Measurements from ENCODE around the gene PHF21A. TPM values are rescaled to one million over a fixed set of nuclear protein-coding genes. Genes with fewer than 3 reads are reported as not detected.

PHF21A gene
- 10 to 100 TPM; 50.0 to 88.5 (median 56.6) TPM for total RNA-seq
- 1 to 10 TPM; 7.2 to 7.8 TPM for polyA plus RNA-seq
- 41.1 reads per million, percentile 67 among the genes with 10 or more reads in this experiment for total RNA-seq

DNA sequence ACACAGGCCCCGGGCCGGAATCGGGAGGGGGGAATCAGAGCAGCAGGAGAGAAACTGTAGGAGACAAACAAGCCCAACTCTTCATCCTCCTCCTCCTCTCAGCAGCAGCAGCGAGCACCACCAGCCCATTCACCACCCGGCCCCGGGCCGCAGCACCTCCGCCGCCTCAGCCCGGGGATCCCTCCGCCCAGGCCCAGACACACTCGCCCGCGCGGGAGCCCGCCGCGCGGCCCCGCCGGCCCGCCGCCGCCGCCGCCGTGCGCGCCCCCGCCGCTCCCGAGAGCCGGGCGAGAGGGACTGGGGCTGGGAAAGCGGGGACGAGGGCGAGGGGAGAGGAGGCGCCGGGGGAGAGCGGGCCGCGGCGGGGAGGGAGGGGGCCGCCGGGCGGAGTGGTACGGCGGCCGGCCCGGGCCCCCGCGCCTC is at the start of gene PHF21A:
TSS of gene PHF21A (minus strand) at position 154 of the 423 bp plus-strand sequence. CDS start 37,235 bp downstream, outside the sequence.
- H3K4me3 ChIP-seq (ENCODE audit: low read length), result peak within 1 kb of the TSS; percentile 79
- Mint-ChIP-seq H3K4me1 (peaks cover 25 to 41% (median 34%) of the 10 kb centered on the region in 7 donors), H3K27me3 (no peaks in the 10 kb centered on the region), H3K36me3 (peaks cover 0 to 6% (median 0%) of the 10 kb centered on the region in 5 donors), H3K9me3 (peaks cover 0 to 9% (median 0%) of the 10 kb centered on the region in 11 donors), H3K4me3 (peak within 1 kb of the TSS; percentile 92 to 95 (median 94)), H3K27ac (peak within 1 kb of the TSS; percentile 89 to 99 (median 95))
- ChIA-PET CTCF (no interaction called here), POLR2A (interaction anchor here (0.7 to 1.0 kb wide), 5 partner anchors 9 to 210 kb away, joined by 3 to 7 read pairs (median 3); no protein-coding TSS in a partner anchor)
- H3K27me3 ChIP-seq (ENCODE audit: control insufficient read depth in 2 of 2, insufficient read depth in 2 of 2, low read length in 2 of 2), result no peaks in the 10 kb centered on the region
- H3K36me3 ChIP-seq (ENCODE audit: control insufficient read depth in 2 of 3, insufficient read depth in 3 of 3, low read length in 3 of 3), result no peaks in the 10 kb centered on the region
- ATAC-seq, result peak; percentile 87
- intact Hi-C loops (cut with micrococcal nuclease), result loop anchor here (1.0 to 10.0 kb wide), 17 partner anchors 8 to 1646 kb away; partner anchors contain the start of genes DGKZ (in 2 of the 2), SLC35C1 (in 2 of the 2), AMBRA1 (in 1 of the 2) and ARFGAP2 (in 1 of the 2)
- DNase-seq, result peak; percentile 84 to 92 (median 89)
- H3K9me3 ChIP-seq (ENCODE audit: control insufficient read depth in 2 of 3, low read length in 3 of 3), result no peaks in the 10 kb centered on the region
- H3K27ac ChIP-seq (ENCODE audit: low read depth, low read length), result peak within 1 kb of the TSS; percentile 80
- peaks cover 18 to 23% of the 10 kb centered on the region in 2 donors for H3K4me1 ChIP-seq (ENCODE audit: control insufficient read depth in 2 of 2, insufficient read depth in 2 of 2, low read length in 2 of 2)

DNA sequence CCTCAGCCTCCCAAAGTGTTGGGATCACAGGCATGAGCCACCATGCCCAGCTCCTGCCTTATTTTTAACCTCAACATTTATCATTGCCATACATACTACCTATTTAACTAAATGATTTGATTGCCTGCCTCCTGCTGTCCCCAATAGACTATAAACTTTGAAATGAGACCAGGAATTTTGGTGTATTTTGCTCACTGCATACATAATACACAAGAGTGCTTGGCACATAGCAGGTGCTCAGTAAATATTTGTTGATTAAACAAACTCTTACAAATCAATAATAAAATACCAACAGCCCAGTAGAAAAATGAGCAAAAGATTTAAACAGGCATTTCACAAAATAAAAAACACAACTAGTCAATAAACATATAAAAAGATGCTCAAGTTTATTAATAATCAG is 49.5 kb upstream of the PHF21A start:
- no peak overlapping the region for H3K27ac Mint-ChIP-seq
- H3K27me3 Mint-ChIP-seq, result peaks cover 35 to 43% (median 39%) of the 10 kb centered on the region in 5 donors
- H3K36me3 Mint-ChIP-seq, result no peaks in the 10 kb centered on the region
- peaks cover 0 to 2% (median 0%) of the 10 kb centered on the region in 7 donors for H3K4me1 Mint-ChIP-seq
- H3K27me3 ChIP-seq (ENCODE audit: control insufficient read depth in 2 of 2, insufficient read depth in 2 of 2, low read length in 2 of 2), result no peaks in the 10 kb centered on the region
- no peaks in the 10 kb centered on the region for H3K36me3 ChIP-seq (ENCODE audit: control insufficient read depth in 2 of 3, insufficient read depth in 3 of 3, low read length in 3 of 3)
- peaks cover 0 to 1% (median 0%) of the 10 kb centered on the region in 11 donors for H3K9me3 Mint-ChIP-seq
- H3K27ac ChIP-seq (ENCODE audit: low read depth, low read length), result no peak overlapping the region
- H3K4me1 ChIP-seq (ENCODE audit: control insufficient read depth in 2 of 2, insufficient read depth in 2 of 2, low read length in 2 of 2), result no peaks in the 10 kb centered on the region
- ChIA-PET CTCF (no interaction called here), POLR2A (no interaction called here)
- no peak overlapping the region for H3K4me3 Mint-ChIP-seq
- no peak overlapping the region for H3K4me3 ChIP-seq (ENCODE audit: low read length)
- intact Hi-C loops (cut with micrococcal nuclease), result no loop called here
- DNase-seq (no peak), ATAC-seq (no peak)
- no peaks in the 10 kb centered on the region for H3K9me3 ChIP-seq (ENCODE audit: control insufficient read depth in 2 of 3, low read length in 3 of 3)

DNA sequence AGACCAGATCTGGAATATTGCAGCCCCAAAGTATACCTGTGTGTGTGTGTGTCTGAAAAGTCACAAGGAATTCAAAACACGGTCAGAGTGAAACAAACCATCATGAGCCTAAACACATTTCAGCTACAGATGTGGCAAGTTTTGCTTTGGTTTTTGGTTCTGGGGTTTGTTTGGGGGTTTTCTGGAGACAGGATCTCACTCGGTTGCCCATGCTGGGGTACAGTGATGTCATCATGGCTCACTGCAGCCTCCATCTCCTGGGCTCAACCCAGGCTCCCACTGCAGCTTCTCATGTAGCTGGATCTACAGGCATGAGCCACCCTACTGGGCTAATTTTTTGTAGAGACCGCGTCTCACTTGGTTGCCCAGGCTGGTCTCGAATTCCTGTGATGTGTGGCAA is 41.4 kb upstream of the PHF21A start:
- Mint-ChIP-seq H3K27ac (no peak overlapping the region), H3K27me3 (peaks cover 39 to 55% (median 46%) of the 10 kb centered on the region in 5 donors), H3K9me3 (peaks cover 0 to 3% (median 0%) of the 10 kb centered on the region in 11 donors), H3K4me1 (no peaks in the 10 kb centered on the region), H3K36me3 (peaks cover 0 to 6% (median 0%) of the 10 kb centered on the region in 5 donors), H3K4me3 (no peak overlapping the region)
- no peaks in the 10 kb centered on the region for H3K4me1 ChIP-seq (ENCODE audit: control insufficient read depth in 2 of 2, insufficient read depth in 2 of 2, low read length in 2 of 2)
- no peaks in the 10 kb centered on the region for H3K9me3 ChIP-seq (ENCODE audit: control insufficient read depth in 2 of 3, low read length in 3 of 3)
- POLR2A ChIA-PET, result no interaction called here
- peaks cover 0 to 3% of the 10 kb centered on the region in 2 donors for H3K27me3 ChIP-seq (ENCODE audit: control insufficient read depth in 2 of 2, insufficient read depth in 2 of 2, low read length in 2 of 2)
- CTCF ChIA-PET, result no interaction called here
- no peak overlapping the region for H3K4me3 ChIP-seq (ENCODE audit: low read length)
- H3K36me3 ChIP-seq (ENCODE audit: control insufficient read depth in 2 of 3, insufficient read depth in 3 of 3, low read length in 3 of 3), result no peaks in the 10 kb centered on the region
- DNase-seq (no peak), ATAC-seq (no peak)
- intact Hi-C loops (cut with micrococcal nuclease), result no loop called here
- no peak overlapping the region for H3K27ac ChIP-seq (ENCODE audit: low read depth, low read length)

DNA sequence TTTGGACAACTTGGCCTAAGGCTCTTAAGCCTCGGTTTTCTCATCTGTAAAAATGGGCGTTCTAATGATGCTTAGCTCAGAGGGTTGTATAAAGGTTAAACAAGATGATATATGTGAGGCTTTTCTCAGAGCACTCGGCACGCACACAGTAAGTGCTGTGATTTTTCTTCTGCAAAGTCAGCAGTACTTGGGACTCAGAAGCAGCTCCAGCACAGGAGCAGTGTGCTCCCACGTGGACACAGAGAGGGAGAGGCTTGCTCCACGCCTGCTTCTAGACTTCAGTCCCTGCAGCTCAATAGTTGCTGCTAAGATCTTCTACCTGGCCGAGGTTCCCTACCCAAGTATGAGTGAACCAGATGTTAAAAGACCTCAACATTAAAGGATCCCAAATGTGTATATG is 39.9 kb upstream of the PHF21A start:
- Histone ChIP-seq H3K4me3 (ENCODE audit: low read length) (no peak overlapping the region), H3K27ac (ENCODE audit: low read depth, low read length) (no peak overlapping the region), H3K4me1 (ENCODE audit: control insufficient read depth in 2 of 2, insufficient read depth in 2 of 2, low read length in 2 of 2) (no peaks in the 10 kb centered on the region), H3K9me3 (ENCODE audit: control insufficient read depth in 2 of 3, low read length in 3 of 3) (no peaks in the 10 kb centered on the region), H3K27me3 (ENCODE audit: control insufficient read depth in 2 of 2, insufficient read depth in 2 of 2, low read length in 2 of 2) (peaks cover 0 to 3% of the 10 kb centered on the region in 2 donors), H3K36me3 (ENCODE audit: control insufficient read depth in 2 of 3, insufficient read depth in 3 of 3, low read length in 3 of 3) (no peaks in the 10 kb centered on the region)
- peaks cover 0 to 6% (median 0%) of the 10 kb centered on the region in 5 donors for H3K36me3 Mint-ChIP-seq
- intact Hi-C loops (cut with micrococcal nuclease), result no loop called here
- DNase-seq (no peak), ATAC-seq (no peak)
- H3K9me3 Mint-ChIP-seq, result peaks cover 0 to 2% (median 0%) of the 10 kb centered on the region in 11 donors
- H3K27me3 Mint-ChIP-seq, result peaks cover 34 to 48% (median 41%) of the 10 kb centered on the region in 5 donors
- no peaks in the 10 kb centered on the region for H3K4me1 Mint-ChIP-seq
- POLR2A ChIA-PET, result no interaction called here
- no peak overlapping the region for H3K4me3 Mint-ChIP-seq
- CTCF ChIA-PET, result interaction anchor here (0.6 to 1.1 kb wide), 2 partner anchors 155 to 204 kb away, joined by 3 read pairs; no protein-coding TSS in a partner anchor
- H3K27ac Mint-ChIP-seq, result no peak overlapping the region

DNA sequence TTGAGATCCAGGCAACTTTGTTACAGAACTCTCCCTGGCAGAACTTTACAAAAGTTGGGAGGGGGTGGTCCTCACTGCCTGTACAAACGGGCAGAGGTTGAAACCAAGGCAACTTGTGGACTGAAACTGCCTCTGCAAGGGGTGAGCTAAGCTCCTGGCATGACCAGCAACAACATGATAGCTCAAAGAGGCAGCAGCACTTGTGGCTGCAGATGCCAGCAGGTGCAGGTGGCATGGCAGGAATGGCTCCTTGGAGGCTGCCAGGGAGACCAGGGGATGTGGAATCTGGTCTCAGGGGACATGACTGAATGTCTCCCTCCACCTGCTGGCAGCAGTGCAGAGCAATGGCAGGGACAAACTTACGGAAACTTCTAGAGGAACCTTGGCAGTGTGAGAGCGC is 38.8 kb upstream of the PHF21A start:
- H3K4me1 Mint-ChIP-seq, result no peaks in the 10 kb centered on the region
- H3K27me3 Mint-ChIP-seq, result peaks cover 34 to 40% (median 39%) of the 10 kb centered on the region in 5 donors
- H3K36me3 Mint-ChIP-seq, result peaks cover 0 to 6% (median 0%) of the 10 kb centered on the region in 5 donors

DNA sequence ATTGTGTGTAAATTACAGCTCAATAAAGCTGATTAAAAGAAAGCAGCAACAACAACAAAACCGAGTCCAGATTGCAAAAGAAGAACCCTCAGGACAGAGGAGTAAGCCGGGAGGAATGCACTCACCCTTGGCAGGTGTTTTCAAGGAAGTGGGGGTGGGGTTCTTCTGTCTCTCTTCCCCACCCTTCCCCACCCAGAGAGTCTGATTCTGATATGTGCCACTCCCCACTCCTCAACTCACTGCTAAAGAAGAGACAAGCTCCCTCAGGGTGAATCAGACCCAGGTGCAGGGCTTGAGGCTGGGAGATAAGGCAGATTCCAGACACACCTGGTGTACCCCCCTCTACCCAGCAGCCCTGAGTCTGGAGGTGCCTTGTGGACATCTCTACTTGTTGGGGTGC is 38.4 kb upstream of the PHF21A start:
- ATAC-seq (no peak), DNase-seq (no peak)
- H3K27ac ChIP-seq (ENCODE audit: low read depth, low read length), result no peak overlapping the region
- H3K27me3 ChIP-seq (ENCODE audit: control insufficient read depth in 2 of 2, insufficient read depth in 2 of 2, low read length in 2 of 2), result peaks cover 0 to 3% of the 10 kb centered on the region in 2 donors
- H3K9me3 ChIP-seq (ENCODE audit: control insufficient read depth in 2 of 3, low read length in 3 of 3), result no peaks in the 10 kb centered on the region
- H3K4me1 ChIP-seq (ENCODE audit: control insufficient read depth in 2 of 2, insufficient read depth in 2 of 2, low read length in 2 of 2), result no peaks in the 10 kb centered on the region
- POLR2A ChIA-PET, result no interaction called here
- H3K4me1 Mint-ChIP-seq, result no peaks in the 10 kb centered on the region
- no peaks in the 10 kb centered on the region for H3K36me3 ChIP-seq (ENCODE audit: control insufficient read depth in 2 of 3, insufficient read depth in 3 of 3, low read length in 3 of 3)
- H3K36me3 Mint-ChIP-seq, result peaks cover 0 to 6% (median 0%) of the 10 kb centered on the region in 5 donors
- no peak overlapping the region for H3K4me3 ChIP-seq (ENCODE audit: low read length)
- CTCF ChIA-PET, result no interaction called here
- H3K9me3 Mint-ChIP-seq, result peaks cover 0 to 2% (median 0%) of the 10 kb centered on the region in 11 donors
- intact Hi-C loops (cut with micrococcal nuclease), result no loop called here
- H3K27ac Mint-ChIP-seq, result no peak overlapping the region
- H3K27me3 Mint-ChIP-seq, result peaks cover 34 to 40% (median 38%) of the 10 kb centered on the region in 5 donors
- H3K4me3 Mint-ChIP-seq, result no peak overlapping the region

More for the DNA sequence above, 38.8 kb upstream of the PHF21A start:
- Histone ChIP-seq H3K27ac (ENCODE audit: low read depth, low read length) (no peak overlapping the region), H3K36me3 (ENCODE audit: control insufficient read depth in 2 of 3, insufficient read depth in 3 of 3, low read length in 3 of 3) (no peaks in the 10 kb centered on the region), H3K9me3 (ENCODE audit: control insufficient read depth in 2 of 3, low read length in 3 of 3) (no peaks in the 10 kb centered on the region), H3K4me3 (ENCODE audit: low read length) (no peak overlapping the region), H3K27me3 (ENCODE audit: control insufficient read depth in 2 of 2, insufficient read depth in 2 of 2, low read length in 2 of 2) (peaks cover 0 to 3% of the 10 kb centered on the region in 2 donors), H3K4me1 (ENCODE audit: control insufficient read depth in 2 of 2, insufficient read depth in 2 of 2, low read length in 2 of 2) (no peaks in the 10 kb centered on the region)
- POLR2A ChIA-PET, result no interaction called here
- ATAC-seq (no peak), DNase-seq (no peak)
- CTCF ChIA-PET, result no interaction called here
- Mint-ChIP-seq H3K4me3 (no peak overlapping the region), H3K27ac (no peak overlapping the region), H3K9me3 (peaks cover 0 to 2% (median 0%) of the 10 kb centered on the region in 11 donors)
- intact Hi-C loops (cut with micrococcal nuclease), result no loop called here

DNA sequence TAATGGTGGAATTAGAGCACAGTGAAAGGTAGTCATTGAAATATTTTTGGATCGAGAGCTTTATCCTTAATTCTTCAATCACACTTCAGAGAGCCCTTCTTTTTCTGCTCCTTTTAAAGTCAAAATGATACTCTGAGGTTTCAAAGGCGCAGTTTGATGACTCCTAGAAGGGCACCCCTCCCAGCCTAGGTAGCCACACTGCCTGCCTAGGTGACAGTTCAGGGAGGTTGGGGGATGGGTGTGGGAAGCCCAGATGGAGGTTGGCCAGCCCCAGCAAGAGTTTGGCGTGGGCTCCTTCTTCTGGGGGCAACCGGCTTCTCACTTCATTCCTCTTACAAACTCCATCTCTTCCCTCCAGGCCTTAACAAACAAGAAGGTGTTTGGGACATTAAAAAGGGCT is 28.6 kb upstream of the PHF21A start:
- Mint-ChIP-seq H3K4me1 (no peaks in the 10 kb centered on the region), H3K36me3 (no peaks in the 10 kb centered on the region), H3K9me3 (peaks cover 0 to 6% (median 0%) of the 10 kb centered on the region in 11 donors), H3K4me3 (no peak overlapping the region), H3K27me3 (peaks cover 0 to 33% (median 10%) of the 10 kb centered on the region in 5 donors), H3K27ac (no peak overlapping the region)
- Histone ChIP-seq H3K9me3 (ENCODE audit: control insufficient read depth in 2 of 3, low read length in 3 of 3) (no peaks in the 10 kb centered on the region), H3K4me3 (ENCODE audit: low read length) (no peak overlapping the region), H3K27me3 (ENCODE audit: control insufficient read depth in 2 of 2, insufficient read depth in 2 of 2, low read length in 2 of 2) (peaks cover 0 to 3% of the 10 kb centered on the region in 2 donors), H3K36me3 (ENCODE audit: control insufficient read depth in 2 of 3, insufficient read depth in 3 of 3, low read length in 3 of 3) (no peaks in the 10 kb centered on the region), H3K4me1 (ENCODE audit: control insufficient read depth in 2 of 2, insufficient read depth in 2 of 2, low read length in 2 of 2) (no peaks in the 10 kb centered on the region), H3K27ac (ENCODE audit: low read depth, low read length) (no peak overlapping the region)
- no peak for DNase-seq
- ChIA-PET CTCF (no interaction called here), POLR2A (no interaction called here)
- intact Hi-C loops (cut with micrococcal nuclease), result no loop called here
- no peak for ATAC-seq
